Stimulated activated CD4-positive, alpha-beta T cell treated with anti-CD3 and anti-CD28 coated beads, Interleukin-2, amount 100 ng/mL, for 4 hours (primary cell): ENCODE data around the gene FZD7.

Experiments used
- DNase-seq: peaks from one replicate; pipeline ENCODE4 v3.0.0-alpha.2; 2020; ENCODE audit warnings: low read depth

FZD7 gene

DNA sequence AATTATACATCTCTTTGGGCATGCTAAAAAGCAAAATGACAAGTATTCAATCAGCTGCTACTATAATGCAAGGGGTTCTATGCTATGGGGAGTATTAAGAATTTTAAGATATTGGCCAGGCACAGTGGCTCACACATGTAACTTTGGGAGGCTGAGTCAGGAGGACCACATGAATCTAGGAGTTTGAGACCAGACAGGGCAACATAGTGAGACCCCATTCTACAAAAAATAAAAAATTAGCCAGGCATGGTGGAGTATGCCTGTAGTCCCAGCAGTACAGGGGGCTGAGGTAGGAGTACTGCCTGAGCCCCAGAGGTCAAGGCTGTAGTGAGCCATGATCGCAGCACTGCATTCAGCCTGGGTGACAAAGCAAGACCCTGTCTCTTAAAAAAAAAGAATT is 33.9 kb downstream of the FZD7 start:
- no peak for DNase-seq

DNA sequence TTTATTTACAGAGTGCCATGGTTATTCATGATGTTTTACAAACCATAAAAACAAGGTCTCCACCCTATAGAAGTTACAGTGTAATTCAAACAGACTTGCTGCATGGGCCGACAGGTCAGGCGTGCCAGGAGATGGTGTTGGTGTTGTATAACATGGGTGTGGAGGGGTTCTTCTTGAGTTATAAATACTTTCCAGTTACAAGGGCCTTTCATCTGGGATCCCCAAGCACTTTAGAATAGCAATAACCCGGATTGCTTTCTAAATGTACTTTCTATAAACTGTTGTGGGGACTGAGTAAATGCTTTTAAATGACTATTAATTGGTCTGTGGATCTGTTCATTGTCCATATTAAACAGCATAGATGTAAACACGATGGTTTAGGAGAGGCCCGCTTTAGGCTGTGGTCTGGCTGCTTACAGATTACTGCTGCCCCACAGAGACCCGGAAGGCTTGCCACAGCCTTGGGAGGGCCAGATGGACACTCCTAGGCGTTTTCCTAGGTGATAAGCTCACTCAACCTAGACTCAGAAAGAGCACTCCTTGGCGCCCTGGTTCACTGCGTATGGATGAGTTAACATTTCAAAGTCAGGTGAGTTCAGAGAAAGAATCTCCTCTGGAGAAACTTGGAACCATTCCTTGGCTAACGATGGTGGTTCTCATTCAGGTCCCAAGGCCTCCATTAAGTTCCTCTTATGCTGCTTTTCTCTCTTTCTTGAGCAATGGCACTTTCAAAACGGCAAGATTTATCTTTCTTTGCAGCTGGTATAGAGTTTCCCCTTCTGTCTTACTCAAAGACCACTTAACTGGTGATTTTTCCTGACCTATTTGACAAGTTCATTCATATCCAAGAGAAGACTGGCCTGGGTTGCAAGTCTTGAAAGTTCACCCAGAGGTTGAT is 35.8 kb downstream of the FZD7 start:
- no peak for DNase-seq

DNA sequence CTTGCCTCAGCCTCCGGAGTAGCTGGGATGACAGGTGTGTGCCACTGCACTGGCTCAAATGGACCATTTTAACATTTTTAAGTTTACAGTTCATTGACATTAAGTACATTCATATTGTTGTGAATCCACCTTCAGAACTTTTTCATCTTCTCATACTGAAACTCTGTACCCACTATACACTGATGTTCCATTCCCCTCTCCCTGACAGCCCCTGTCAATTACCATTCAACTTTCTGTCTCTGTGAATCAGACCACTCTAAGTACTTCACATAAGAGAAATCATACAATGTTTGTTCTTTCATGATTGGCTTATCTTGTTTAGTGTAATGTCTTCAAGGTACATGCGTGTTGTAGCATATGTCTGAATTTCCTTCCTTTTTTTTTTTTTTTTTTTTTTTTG is 37.5 kb downstream of the FZD7 start:
- no peak for DNase-seq

GRCh38 chr2:202072226-202072625 is 38.6 kb downstream of the FZD7 start:
- no peak for DNase-seq

DNA sequence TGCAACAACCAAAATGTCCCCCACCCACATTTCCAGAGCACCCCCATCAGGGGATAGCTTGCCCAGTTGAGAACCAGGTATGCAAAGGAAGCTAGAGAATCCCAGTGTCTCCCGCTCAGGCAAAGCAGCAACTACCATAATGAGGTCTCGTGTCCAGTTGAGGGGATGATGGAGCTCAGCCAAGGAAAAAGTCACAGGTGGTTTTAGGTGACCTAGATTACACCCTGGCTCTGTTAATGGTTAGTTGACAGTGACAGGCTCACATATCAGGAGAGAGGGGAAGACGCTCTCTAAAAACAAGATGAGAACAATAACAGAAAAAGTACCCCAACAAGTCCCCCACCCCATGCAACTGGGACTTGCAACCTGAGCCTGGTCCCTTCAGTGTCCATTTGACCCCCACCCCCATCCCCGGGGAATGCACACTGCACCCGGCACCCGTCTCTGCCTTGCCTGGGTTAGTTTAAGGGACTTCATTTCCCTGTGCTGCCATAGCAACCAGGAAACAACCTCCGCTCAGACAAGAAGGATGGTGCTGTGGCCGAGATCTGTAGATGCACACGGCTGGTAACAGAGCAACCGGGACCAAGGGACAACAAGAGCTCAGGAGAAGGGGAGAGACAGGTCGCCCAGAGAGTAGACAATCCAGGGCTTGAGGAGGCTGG is 39.2 kb downstream of the FZD7 start, which contains the start of gene KIAA2012:
TSS of gene KIAA2012 (plus strand) at position 519 of the 665 bp plus-strand sequence. CDS start 373 bp downstream, outside the sequence.
- DNase-seq = no peak

GRCh38 chr2:202074324-202074723 is 40.7 kb downstream of the FZD7 start:
- DNase-seq = no peak

GRCh38 chr2:202079310-202079709 is 45.7 kb downstream of the FZD7 start:
- no peak for DNase-seq

DNA sequence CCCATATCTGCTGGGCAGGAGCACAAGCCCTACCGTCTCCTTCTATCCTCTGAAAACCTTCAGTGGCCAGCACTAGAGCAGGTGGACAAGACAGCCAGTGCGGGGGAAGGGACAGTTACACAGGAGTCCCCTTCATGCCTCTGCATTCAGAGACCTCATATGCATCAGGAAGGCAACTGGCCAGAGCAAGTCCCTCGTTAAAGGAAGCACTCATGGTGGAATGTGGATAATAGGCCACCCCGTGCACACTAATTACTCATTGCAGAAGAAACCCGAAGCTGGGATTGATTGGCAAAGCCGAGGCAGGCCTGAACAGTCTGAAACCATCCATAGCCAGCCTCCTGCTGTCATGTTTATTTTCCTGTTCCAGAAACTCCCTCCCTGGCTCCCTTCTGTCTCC is 50.6 kb downstream of the FZD7 start:
- no peak for DNase-seq
